ENCODE data around the gene KRT81. TPM values are rescaled to one million over a fixed set of nuclear protein-coding genes. Genes with fewer than 3 reads are reported as not detected.

Gene KRT81
- total RNA-seq, 2 experiments from 2014 or later, result not detected

GRCh38 chr12:52239767-52240166, 51.6 kb downstream of the KRT81 start:
- Mint-ChIP-seq H3K27ac (no peak overlapping the region), H3K9me3 (no peaks in the 10 kb centered on the region), H3K4me3 (no peak overlapping the region), H3K36me3 (ENCODE audit: low read depth) (no peaks in the 10 kb centered on the region), H3K4me1 (ENCODE audit: low read depth) (peaks cover 18% of the 10 kb centered on the region), H3K27me3 (peaks cover 4% of the 10 kb centered on the region)
- intact Hi-C loops (cut with micrococcal nuclease), result loop anchor here (2.0 kb wide), 1 partner anchor 17 kb away; no protein-coding TSS in a partner anchor
- ChIA-PET POLR2A (interaction anchor here (0.5 kb wide), 1 partner anchor 530 kb away, joined by 3 read pairs; no protein-coding TSS in a partner anchor), CTCF (interaction anchor here (0.7 to 4.1 kb wide), 2 partner anchors 12 to 18 kb away, joined by 5 to 33 read pairs; no protein-coding TSS in a partner anchor)
- DNase-seq (no peak), ATAC-seq (no peak)
- TF ChIP-seq CTCF (IDR thresholded peaks at IDR 0.05), result no peak

- Mint-ChIP-seq H3K4me3 (no peak overlapping the region), H3K27me3 (peaks cover 11% of the 10 kb centered on the region), H3K27ac (no peak overlapping the region), H3K9me3 (no peaks in the 10 kb centered on the region), H3K4me1 (ENCODE audit: low read depth) (peaks cover 12% of the 10 kb centered on the region), H3K36me3 (ENCODE audit: low read depth) (no peaks in the 10 kb centered on the region)
- ChIA-PET CTCF (interaction anchor here (0.6 to 4.1 kb wide), 5 partner anchors 12 to 67 kb away, joined by 3 to 33 read pairs (median 5); no protein-coding TSS in a partner anchor), POLR2A (no interaction called here)
- TF ChIP-seq CTCF (IDR thresholded peaks at IDR 0.05), result no peak
- ATAC-seq (no peak), DNase-seq (no peak)
- intact Hi-C loops (cut with micrococcal nuclease), result no loop called here
Observed at GRCh38 chr12:52238916-52239646, 52.3 kb downstream of the KRT81 start.

GRCh38 chr12:52238207-52238840, 53.0 kb downstream of the KRT81 start:
- ATAC-seq (no peak), DNase-seq (no peak)
- H3K9me3 Mint-ChIP-seq, result no peaks in the 10 kb centered on the region
- H3K36me3 Mint-ChIP-seq (ENCODE audit: low read depth), result no peaks in the 10 kb centered on the region
- CTCF ChIA-PET, result interaction anchor here (0.6 to 4.1 kb wide), 6 partner anchors 12 to 68 kb away, joined by 3 to 33 read pairs (median 4); no protein-coding TSS in a partner anchor
- no peak overlapping the region for H3K4me3 Mint-ChIP-seq
- peaks cover 5% of the 10 kb centered on the region for H3K4me1 Mint-ChIP-seq (ENCODE audit: low read depth)
- intact Hi-C loops (cut with micrococcal nuclease), result no loop called here
- POLR2A ChIA-PET, result interaction anchor here (0.9 kb wide), 1 partner anchor 15 kb away, joined by 3 read pairs; no protein-coding TSS in a partner anchor
- H3K27me3 Mint-ChIP-seq, result peaks cover 16% of the 10 kb centered on the region
- TF ChIP-seq CTCF (IDR thresholded peaks at IDR 0.05), result no peak
- H3K27ac Mint-ChIP-seq, result no peak overlapping the region

GRCh38 chr12:52236386-52237050, 54.8 kb downstream of the KRT81 start:
- Mint-ChIP-seq H3K27me3 (peaks cover 27% of the 10 kb centered on the region), H3K27ac (no peak overlapping the region), H3K36me3 (ENCODE audit: low read depth) (no peaks in the 10 kb centered on the region), H3K9me3 (no peaks in the 10 kb centered on the region), H3K4me1 (ENCODE audit: low read depth) (peaks cover 2% of the 10 kb centered on the region), H3K4me3 (no peak overlapping the region)
- POLR2A ChIA-PET, result interaction anchor here (0.7 to 1.3 kb wide), 5 partner anchors 9 to 27 kb away, joined by 3 read pairs; no protein-coding TSS in a partner anchor
- no peak for ATAC-seq
- no peak for DNase-seq
- CTCF ChIA-PET, result interaction anchor here (0.9 to 4.1 kb wide), 4 partner anchors 14 to 91 kb away, joined by 3 to 33 read pairs (median 4); no protein-coding TSS in a partner anchor
- no peak for TF ChIP-seq CTCF (IDR thresholded peaks at IDR 0.05)
- intact Hi-C loops (cut with micrococcal nuclease), result no loop called here

Other genes starting within 250 kb of the KRT81 start
- gene NR4A1, start 240.1 kb downstream of the KRT81 start, total RNA-seq, result 100 to 1,000 TPM; 120 to 128 TPM
- 10 to 100 TPM; 25.6 to 28.4 TPM for gene ATG101, start 221.6 kb downstream of the KRT81 start, total RNA-seq
- gene SMIM41, start 211.8 kb downstream of the KRT81 start, total RNA-seq, result not detected
- gene KRT80, start 99.5 kb downstream of the KRT81 start, total RNA-seq, result not detected
- gene KRT7, start 58.3 kb downstream of the KRT81 start, total RNA-seq, result 1 to 10 TPM; 2.1 to 3.1 TPM
- gene KRT86, start 16.9 kb downstream of the KRT81 start, total RNA-seq, result not detected
- not detected for gene KRT83, start 29.9 kb upstream of the KRT81 start, total RNA-seq
- gene KRT85, start 75.9 kb upstream of the KRT81 start, total RNA-seq, result not detected
- gene KRT84, start 94.1 kb upstream of the KRT81 start, total RNA-seq, result not detected
- gene KRT82, start 114.8 kb upstream of the KRT81 start, total RNA-seq, result not detected
- not detected for gene KRT75, start 142.8 kb upstream of the KRT81 start, total RNA-seq
- gene KRT6B, start 160.6 kb upstream of the KRT81 start, total RNA-seq, result not detected
- gene KRT6C, start 182.3 kb upstream of the KRT81 start, total RNA-seq, result not detected
- gene KRT6A, start 201.7 kb upstream of the KRT81 start, total RNA-seq, result not detected
- not detected for gene KRT5, start 228.9 kb upstream of the KRT81 start, total RNA-seq

Measured in activated CD8-positive, alpha-beta T cell treated with anti-CD3 and anti-CD28 coated beads for 36 hours (primary cell).